Measurements from ENCODE around the gene TRDMT1.
A peak's percentile ranks its signal among the peaks of the same experiment; 100 is the strongest.
"Not testable (repeated sequence)": the region's sequence is repeated elsewhere in the genome, so short reads cannot be mapped to it uniquely, and the experiment has no call there.

The TRDMT1 gene

DNA sequence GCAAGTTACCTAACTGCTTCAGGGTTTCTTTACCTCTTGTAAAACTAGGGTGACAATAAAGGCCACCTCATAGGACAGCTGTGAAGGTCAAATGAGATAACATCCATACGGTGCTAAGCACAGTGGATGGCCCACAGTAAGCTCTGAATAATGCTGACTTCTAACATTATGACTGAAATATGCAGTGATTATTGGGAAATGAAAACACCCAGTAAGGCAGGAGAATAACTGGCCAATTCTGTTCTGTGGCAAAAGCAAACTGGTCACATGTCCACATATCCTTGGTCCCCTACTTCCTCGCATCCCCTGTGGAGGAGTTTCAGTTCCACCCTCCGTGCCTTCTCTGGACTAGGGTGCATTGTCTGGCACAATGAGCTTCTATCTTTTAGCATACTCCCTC is 73.2 kb downstream of the TRDMT1 start:
- no peak for DNase-seq (ENCODE audit: low spot score)

DNA sequence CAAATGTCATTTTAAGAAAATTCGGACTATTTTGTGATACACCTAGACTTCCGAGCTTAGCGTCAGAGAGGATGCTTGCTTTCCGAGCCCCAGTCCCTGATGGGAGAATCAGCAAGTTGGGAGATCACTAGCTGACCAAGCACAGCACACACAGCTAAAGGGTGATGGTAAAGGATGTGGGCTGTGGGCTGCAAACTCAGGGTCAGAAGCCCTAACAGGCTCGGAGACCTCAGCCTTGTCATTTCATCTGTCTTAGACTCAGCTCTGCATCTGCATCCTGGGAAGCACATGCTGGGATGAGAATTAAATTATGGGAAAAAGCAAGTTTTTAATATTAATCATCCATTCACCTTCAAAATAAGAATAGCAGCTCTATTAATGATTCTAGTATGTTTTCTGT is 75.1 kb downstream of the TRDMT1 start:
- no peak for DNase-seq (ENCODE audit: low spot score)

DNA sequence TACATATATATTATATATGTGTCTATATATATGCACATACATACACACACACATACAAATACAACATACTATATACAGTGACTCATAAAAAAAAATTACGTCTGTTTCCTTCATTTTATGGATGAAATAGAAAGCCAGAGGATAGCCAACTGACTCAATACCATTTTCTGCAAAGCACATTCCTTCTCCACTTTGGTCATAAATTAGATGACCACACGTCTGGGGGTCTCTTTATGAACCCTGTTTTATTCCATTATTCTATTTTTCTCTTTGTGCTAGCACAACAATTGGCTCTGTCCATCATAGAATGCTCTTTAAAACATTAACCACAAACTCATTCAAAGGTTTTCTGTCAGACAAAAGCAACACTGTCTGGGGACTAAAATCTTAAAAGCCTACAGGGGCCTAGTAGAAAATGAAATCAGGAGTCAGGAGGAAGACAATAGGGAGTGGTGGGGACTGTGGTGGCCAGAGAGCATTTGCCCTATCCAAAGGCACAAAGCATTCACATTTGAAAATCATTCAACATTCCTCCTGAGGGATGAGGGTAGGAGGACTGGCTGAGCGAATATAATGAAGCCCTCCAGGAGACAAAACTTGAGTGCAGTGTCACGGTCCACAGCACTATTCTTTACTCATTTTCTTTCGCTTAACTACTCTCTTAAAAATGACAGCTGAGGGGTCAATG is 76.1 kb downstream of the TRDMT1 start:
- no peak for DNase-seq (ENCODE audit: low spot score)

DNA sequence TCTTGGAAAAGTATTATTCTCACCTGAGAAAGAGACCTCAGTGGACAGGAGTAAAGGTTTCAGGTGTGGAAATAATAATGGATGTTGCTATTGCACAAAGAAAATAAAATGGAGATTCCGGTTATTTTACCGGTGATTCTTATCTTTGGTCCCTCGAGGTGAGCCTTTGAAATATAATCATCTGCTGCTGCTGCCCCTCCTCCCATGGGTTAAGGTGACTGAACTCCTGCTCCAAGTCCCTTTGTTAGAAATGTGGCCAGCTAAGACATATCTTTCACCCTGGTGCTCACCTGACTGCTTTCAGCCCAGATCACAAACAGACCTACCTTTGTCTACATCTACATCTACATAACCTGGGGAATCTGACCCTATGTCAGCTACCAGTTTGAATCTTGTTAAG is 77.5 kb downstream of the TRDMT1 start:
- DNase-seq (ENCODE audit: low spot score): no peak

DNA sequence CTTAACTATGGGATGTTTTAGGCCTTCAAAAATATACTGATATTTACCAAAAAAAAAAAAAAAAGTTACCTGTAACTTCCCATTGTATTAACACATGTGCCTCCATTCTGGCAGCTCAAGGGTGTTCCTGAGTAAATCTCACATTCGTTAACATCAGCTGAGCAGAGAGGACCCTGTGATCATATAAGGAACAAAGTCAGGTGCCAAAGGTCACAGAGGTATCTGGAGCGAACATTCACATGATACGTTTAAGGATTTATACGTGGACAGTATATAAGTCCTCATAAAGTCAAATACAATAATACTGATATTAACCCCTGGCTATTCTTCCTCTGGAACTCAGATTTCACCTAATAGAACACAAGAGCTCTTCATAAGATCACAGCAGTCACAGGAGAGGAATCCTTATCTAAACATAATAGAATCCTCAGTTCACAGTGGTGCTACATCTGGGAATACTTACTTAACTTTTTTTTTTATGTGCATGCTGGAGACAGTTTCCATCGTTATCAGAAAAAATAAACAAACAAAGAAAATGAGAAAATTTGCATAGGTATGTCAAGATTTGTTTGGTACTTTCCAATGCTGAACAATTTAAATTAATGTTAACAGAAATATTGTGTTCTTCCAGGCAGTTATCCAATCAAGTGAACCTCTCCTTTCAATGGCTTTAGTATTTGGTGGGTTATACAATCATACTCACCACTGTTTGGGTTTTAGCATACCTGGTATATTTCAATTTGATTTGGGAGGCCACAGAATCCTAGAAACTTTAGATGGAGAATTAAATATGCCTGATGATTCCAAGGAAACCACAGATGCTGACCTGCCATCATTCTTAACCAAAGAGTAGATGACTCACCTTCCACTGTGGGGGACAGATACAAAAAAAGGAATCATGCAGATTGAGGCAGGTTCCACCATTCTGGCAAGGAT is 78.5 kb downstream of the TRDMT1 start:
- DNase-seq (ENCODE audit: low spot score): peak; percentile 25

DNA sequence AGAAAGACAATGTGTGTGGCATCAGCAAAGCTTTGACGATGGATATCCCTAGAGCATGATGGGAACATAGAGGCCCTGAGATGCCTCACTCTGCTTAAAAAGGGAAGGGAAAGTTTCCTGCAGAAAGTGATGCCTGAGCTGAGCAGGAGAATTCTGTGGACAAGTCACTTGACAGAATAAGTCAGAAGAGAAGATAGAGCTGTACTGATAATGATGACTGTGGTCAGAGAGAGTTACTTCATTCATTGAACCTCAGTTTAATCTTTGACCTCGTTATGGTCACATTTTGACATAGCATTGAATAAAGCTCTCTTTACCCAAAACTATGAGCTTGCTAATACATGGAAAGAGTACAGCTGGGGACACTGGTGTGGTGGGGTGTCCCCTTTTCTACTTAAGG is 79.4 kb downstream of the TRDMT1 start:
- DNase-seq (ENCODE audit: low spot score): no peak

DNA sequence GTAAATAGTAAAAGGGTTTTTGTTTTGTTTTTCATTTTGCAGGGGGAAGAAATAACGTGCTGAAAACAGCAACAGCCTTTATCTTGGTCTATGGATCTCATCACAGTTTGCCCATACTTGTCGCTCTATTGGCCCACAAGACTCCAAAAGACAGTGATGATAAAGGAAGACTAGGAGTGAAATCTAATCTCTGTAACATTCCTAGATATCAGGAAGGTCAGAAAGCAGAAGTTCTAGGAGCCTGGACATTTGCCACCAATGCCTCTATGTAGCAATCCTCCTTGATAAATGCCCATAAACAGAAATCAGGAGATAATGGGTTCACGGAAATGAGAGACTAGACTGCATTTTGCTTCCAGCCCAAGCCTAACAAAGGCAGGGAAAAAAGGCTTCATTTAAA is 80.8 kb downstream of the TRDMT1 start:
- no peak for DNase-seq (ENCODE audit: low spot score)

DNA sequence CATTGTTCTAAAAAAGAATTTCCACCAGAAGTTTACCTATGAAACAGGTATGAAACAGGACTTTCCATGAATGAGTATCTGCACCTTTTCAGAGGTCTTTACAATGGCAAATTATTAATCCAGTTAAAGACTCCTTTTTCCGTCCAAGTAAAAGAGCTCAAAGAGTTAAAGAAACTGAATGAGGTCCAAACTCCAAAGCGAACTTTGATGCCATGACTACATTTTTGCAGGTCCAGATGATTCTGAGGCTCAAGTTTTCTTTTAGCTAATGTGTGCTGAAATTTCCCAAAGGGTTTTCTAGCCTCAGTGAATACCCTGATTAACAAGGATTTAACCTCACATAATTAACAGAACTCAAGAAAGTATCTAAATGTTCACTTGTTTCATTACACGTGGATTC is 81.6 kb downstream of the TRDMT1 start:
- no peak for DNase-seq (ENCODE audit: low spot score)

DNA sequence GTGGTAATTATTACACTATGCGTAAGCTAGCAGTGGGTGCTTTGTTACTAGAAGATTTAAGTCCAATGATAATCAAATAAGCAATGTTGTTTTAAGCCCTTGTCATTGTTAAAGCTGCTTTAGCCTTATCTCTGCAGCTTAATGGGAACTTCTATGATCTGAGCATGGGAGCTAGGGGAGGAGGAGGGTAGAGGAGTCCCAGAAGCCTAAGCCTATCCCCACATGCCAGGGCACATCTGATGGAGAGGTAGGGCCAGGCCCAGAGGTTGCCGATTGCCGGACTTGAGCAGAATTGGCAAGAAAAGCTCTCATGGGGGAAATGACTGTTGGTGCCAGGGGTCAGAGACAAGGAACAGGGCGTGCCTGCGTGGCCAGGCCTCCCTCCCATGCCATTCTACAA is 85.3 kb downstream of the TRDMT1 start:
- no peak for DNase-seq (ENCODE audit: low spot score)

DNA sequence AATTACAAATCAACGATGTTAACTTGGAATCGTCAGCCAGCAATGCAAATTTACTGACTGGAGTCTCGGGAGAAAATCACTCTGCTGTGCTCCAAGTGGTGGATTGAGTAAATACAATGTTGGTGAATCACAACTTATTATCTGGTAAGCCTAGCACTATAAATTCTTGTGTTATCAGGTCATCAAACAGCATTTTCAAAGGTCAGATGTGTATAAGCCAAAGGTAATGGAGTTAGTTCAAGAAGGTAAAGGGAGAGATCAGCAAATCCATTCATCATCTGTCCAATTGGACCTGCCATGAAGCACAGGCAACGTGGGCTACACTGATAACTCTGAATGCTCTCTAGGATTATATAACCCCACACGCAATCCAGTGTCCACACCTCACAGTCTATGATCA is 85.8 kb downstream of the TRDMT1 start:
- no peak for DNase-seq (ENCODE audit: low spot score)

DNA sequence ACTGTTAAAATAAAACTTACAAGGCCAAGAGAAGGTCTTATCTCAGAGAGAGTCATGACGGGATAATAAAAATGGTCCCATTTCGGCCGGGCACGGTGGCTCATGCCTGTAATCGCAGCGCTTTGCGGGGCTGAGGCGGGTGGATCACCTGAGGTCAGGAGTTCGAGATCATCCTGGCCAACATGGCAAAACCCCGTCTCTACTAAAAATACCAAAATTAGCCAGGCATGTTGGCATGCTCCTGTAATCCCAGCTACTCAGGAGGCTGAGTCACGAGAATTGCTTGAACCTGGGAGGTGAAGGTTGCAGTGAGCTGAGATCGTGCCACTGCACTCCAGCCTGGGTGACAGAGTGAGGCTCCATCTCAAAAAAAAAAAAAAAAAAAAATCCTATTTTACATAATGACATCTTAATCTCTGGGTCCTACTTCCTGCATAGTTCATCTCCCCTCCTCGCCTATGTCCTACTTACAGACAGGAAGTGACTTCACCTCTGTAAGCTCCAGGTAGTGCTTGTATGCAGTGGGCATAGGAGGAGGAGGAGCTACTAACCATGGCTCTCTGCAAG is 86.5 kb downstream of the TRDMT1 start:
- not testable (repeated sequence) for DNase-seq (ENCODE audit: low spot score)

DNA sequence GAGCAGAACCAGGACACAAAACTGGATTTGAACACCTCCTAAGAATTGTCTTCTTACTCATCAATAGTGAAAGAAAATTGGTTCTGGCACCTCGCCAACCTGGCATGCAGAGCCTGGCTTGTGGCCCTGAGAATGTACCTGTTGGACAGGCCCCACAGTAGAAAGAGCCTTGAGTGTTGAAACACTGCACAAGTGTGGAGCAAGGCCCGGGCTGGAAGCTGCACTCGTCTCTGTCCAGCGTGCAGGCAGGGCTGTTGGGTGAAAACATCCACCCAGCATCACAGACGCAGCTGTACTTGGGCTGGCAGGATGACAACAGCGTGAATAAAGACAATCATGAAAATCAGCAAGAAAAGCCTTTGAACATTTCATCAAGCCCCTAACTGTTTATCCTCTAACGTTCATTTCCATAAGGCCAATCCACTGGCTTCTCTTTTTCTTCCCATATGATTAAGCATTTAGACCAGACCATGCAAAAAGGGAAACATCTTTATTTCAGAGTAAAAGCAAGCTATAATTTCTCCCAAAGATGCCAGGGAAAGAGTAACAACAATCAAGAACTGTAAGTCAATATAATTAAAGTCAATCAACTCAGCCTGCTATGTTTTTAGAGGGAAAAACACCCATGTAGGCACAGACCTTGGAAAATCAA is 87.5 kb downstream of the TRDMT1 start:
- DNase-seq (ENCODE audit: low spot score): no peak

DNA sequence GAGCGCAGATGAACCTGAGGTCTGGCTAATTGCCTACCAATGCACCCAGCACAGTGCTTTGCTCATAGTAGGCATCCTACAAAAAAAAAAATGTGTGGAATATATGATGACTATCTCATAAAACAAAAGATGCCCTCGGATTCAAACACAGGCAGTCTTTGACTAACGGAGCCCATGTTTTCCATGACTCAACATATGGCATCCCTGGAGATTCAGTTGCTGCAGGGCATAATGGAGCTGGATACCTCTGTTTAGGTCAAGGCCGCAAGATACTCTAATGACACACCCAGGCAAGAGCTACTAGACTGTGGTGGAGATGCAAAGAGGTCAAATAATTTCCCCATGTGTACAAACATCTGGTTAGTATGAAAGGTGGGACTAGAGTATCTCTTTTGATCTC is 88.1 kb downstream of the TRDMT1 start:
- peak; percentile 93 for DNase-seq (ENCODE audit: low spot score)

DNA sequence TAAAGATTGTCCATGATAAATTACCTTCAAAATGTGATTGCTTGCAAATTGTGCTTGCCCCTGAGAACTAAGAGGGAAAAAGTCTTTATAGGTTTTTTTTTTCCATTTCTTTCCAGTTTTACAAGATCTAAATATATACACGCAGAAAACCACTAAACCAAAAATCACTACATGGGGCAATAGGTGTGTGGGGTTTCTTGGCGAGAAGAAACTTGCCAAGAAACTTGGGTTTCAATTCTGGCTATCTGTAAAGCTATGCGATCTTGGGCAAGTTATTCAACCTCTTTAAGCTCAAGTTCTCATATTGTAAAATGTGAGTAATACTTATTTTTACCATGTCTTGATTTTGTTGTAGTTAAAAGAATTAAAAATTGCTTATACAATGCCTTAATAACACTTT is 88.9 kb downstream of the TRDMT1 start:
- DNase-seq (ENCODE audit: low spot score): no peak

DNA sequence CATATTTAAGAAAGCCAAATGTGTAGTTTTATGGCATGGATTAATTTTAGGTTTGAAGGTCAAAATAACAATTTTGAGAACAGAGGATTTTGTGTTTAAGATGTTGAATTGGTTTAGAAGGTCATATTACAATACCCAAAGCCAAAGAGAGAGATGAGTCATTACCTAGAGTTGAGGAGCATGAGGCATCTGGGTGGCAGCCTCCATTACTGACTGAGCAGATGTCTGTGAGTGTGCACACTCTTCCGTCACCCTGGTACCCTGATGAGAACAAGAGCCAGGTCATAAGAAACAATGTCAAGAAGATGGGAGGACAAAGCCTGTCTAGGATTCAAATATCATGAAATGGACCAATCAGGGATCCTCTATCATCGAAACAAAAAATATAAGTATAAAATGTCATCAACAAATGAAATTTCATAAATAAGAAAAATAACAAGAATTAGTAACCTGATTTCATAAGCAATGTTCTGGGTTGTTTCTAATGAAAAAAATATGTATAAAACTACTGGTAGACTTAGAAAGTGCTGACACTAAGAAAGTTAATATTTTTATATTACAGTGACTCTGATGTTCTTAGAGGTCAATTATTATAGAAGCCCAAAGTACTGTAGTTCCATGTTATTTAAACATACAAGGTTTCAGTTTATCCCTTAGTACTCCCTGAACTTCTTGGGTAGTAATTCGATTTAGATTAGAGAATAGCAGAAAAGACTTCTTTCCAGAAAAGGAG is 91.8 kb downstream of the TRDMT1 start:
- DNase-seq (ENCODE audit: low spot score): peak; percentile 67

DNA sequence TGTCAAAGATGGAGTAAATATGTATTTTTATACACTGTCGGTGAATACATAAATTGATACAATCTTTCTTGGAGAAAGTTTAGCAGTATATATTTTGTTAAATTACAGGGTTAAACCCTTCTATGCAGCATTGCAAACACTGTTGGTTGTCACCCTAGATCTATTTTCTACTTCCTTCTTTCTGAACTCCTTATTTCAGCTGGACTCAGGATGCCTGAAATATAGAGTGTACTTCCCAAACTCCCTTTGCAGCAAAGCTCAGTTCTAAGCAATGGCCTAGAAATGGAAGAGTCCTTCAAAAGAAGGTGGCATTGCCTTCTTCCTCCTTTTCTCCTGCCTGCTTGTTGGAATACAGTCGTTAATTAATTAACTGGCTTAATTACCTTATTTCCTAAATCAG is 92.4 kb downstream of the TRDMT1 start:
- no peak for DNase-seq (ENCODE audit: low spot score)

DNA sequence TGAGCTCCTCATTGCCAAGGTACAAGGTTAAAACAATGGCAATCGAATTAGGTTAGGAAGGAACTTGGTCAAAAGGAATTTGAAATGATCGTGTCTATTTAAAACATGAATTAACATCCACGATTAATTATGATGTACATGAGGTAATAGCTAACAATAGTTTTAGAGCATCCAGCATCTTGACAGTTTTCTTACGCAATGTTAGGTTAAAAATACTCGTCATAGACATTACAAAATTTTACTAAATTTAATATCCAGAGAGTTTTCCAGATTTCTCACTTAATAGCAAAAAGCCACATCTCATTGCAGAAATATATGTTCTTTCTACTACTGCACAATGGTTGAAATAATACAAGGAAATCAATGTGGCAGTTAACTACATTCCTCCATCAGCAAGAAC is 94.5 kb downstream of the TRDMT1 start:
- DNase-seq (ENCODE audit: low spot score): no peak

DNA sequence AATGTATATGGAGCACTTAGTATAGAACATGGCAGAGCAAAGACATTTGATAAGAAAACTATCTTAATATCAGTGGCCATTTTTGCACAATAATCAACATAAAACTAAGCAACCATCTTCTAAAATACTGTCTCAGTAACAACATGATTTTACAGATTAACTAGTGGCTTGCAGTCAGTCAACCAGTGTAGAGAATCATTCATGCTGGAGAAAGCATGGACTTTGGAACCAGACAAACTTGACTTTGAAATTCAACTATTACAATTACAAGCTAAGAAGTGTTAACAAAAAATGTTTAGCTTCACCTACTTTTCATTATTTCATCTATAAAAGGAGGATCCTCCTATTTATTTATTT is 99.6 kb downstream of the TRDMT1 start:
- DNase-seq (ENCODE audit: low spot score): no peak

DNA sequence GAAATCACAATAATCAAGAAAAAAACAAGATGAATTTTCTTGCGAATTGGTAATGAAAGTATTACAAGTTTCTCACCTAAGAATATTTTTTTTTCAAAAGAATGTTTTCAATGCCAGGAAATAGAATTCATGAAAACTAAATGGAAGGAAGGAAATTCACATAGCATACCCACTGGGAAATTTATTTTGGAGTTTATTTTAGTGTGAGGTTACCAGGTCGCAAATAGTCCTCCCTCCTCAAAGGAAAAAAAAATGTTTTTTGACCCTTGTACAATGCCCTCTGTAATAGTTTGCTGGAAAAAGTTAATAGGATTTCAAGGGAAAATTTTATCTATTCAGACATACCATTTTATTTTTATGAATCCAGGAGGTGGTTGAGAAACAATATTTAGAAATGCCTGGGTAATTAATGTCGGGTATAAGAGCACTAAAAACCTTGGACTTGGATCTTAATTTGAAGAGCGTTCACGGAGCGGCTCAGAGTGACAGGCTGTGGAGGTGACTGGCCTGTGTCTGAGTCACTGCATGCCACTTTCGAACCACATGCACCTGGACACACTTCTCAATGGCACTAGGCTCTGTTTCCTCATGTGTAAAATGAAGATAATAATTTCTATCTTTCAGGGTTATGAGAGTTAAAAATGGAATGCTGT is 100.1 kb downstream of the TRDMT1 start:
- no peak for DNase-seq (ENCODE audit: low spot score)

DNA sequence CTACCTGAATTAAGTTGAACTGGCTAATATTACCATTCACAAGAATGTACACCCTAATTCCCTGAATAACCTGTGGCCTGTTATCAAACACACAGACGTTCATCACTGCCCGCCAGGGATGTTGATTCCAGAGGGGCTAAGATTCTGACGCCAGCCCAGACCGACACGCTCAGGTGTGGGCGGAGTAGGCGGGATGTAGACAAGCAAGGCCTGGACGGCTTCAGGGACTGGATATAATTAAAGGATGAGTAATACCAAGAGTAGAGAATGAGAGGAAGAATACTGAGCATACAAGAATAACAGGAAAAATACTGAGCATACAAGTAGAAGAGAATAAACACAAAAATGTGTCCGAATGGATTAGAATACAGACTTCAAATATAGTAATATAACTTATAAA is 100.9 kb downstream of the TRDMT1 start:
- no peak for DNase-seq (ENCODE audit: low spot score)

DNA sequence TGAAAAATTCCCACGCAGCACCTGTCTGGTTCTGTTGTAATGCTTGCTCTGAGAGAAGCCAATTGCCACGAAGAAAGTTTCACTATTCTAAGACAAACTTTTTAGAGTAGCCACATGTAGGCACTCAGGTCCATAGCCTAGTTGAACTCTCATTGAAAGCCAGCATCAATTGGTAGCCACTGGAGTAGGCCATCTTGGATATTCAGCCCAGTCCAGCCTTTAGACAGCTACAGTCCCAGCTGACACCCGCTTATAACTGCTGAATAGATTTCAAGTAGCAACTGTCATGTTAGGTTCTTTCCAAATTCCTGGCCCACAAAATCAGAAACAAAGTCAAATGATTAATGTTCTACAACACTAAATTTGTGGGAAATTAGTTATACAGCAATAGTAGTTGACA is 103.5 kb downstream of the TRDMT1 start:
- no peak for DNase-seq (ENCODE audit: low spot score)
